Measurements from ENCODE around the gene KNTC1.
"Not testable (repeated sequence)": the region's sequence is repeated elsewhere in the genome, so short reads cannot be mapped to it uniquely, and the experiment has no call there.

DNA sequence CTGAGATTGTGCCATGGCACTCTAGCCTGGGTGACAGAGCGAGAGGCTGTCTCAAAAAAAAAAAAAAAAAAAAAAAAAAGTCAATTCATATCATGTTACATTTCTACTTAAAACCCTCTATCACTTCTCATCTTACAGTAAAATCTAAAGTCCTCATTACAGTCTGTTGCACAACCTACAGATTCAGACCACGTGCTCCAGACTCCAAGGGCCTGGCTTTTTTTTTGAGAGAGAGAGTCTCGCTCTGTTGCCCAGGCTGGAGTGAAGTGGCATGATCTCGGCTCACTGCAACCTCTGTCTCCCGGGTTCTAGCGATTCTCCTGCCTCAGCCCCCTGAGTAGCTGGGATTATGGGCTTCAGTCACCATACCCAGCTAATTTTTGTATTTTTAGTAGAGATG is 40.7 kb upstream of the KNTC1 start:
- not testable (repeated sequence) for TF ChIP-seq CTCF, POLR2A (IDR thresholded peaks at IDR 0.05)

All from uterus (tissue), 2 donors.